Liver (tissue), 3 donors: ENCODE data around the gene AREG.

Experiments
- ATF3 ChIP-seq: IDR thresholded peaks from 2 replicates; pipeline ENCODE4 v1.6.1; 2016; ENCODE audit warnings: antibody characterized with exemption
- CTCF ChIP-seq: fragments of 150-350 bp; IDR thresholded peaks from 2 replicates; pipeline ENCODE4 v1.5.1; 2017; ENCODE audit warnings: improper control_type of control experiment, low read depth, low read length; ENCODE audit not compliant: missing input control
- GABPA ChIP-seq, 2 donors: IDR thresholded peaks in 1 of 2; conservative IDR thresholded peaks in 1 of 2; 2 replicates each; pipeline ENCODE4 v1.6.1; 2016; ENCODE audit warnings: antibody characterized with exemption in 2 of 2, mild to moderate bottlenecking in 1 of 2, moderate library complexity in 1 of 2
- MAX ChIP-seq: IDR thresholded peaks from 2 replicates; pipeline ENCODE4 v1.6.1; 2016; ENCODE audit warnings: antibody characterized with exemption
- RAD21 ChIP-seq, 2 donors: IDR thresholded peaks; 2 replicates each; pipeline ENCODE4 v1.6.1; 2016; ENCODE audit warnings: antibody characterized with exemption in 2 of 2, mild to moderate bottlenecking in 2 of 2
- REST ChIP-seq: IDR thresholded peaks from 2 replicates; pipeline ENCODE4 v1.6.1; 2016; ENCODE audit warnings: antibody characterized with exemption, mild to moderate bottlenecking
- SP1 ChIP-seq: IDR thresholded peaks from 2 replicates; pipeline ENCODE4 v1.6.1; 2018; ENCODE audit warnings: antibody characterized with exemption, mild to moderate bottlenecking
- YY1 ChIP-seq: IDR thresholded peaks from 2 replicates; pipeline ENCODE4 v1.6.1; 2016; ENCODE audit warnings: antibody characterized with exemption, mild to moderate bottlenecking
- ZBTB33 ChIP-seq: IDR thresholded peaks from 2 replicates; pipeline ENCODE4 v1.6.1; 2016; ENCODE audit warnings: antibody characterized with exemption
- donor health status: healthy.
- donor health status: healthy.

- TF ChIP-seq ATF3 = no peak
- TF ChIP-seq SP1 = no peak
- TF ChIP-seq CTCF = no peak
- no peak for TF ChIP-seq RAD21 (IDR thresholded peaks at IDR 0.05)
- no peak for TF ChIP-seq REST
- no peak for TF ChIP-seq ZBTB33
- no peak for TF ChIP-seq YY1
- no peak for TF ChIP-seq MAX
- no peak for TF ChIP-seq GABPA (IDR thresholded peaks at IDR 0.05 in 1 of 2, conservative IDR thresholded peaks at IDR 0.05 in 1 of 2)
Observed at GRCh38 chr4:74413265-74413664, 31.7 kb upstream of the AREG start.
